GM12873 (cell line): Measurements from ENCODE around the gene NFIX.

Experiments
- CTCF ChIP-seq: IDR thresholded peaks from 2 replicates; pipeline ENCODE4 v1.5.1; 2012; ENCODE audit warnings: low read depth, mild to moderate bottlenecking, moderate library complexity, low read length, control low read depth; ENCODE audit not compliant: insufficient read depth; ENCODE audit errors: missing control alignments

NFIX gene

GRCh38 chr19:13040232-13040947, 45.1 kb downstream of the NFIX start:
- TF ChIP-seq CTCF = no peak

GRCh38 chr19:13040948-13041292, 45.6 kb downstream of the NFIX start:
- TF ChIP-seq CTCF = no peak

DNA sequence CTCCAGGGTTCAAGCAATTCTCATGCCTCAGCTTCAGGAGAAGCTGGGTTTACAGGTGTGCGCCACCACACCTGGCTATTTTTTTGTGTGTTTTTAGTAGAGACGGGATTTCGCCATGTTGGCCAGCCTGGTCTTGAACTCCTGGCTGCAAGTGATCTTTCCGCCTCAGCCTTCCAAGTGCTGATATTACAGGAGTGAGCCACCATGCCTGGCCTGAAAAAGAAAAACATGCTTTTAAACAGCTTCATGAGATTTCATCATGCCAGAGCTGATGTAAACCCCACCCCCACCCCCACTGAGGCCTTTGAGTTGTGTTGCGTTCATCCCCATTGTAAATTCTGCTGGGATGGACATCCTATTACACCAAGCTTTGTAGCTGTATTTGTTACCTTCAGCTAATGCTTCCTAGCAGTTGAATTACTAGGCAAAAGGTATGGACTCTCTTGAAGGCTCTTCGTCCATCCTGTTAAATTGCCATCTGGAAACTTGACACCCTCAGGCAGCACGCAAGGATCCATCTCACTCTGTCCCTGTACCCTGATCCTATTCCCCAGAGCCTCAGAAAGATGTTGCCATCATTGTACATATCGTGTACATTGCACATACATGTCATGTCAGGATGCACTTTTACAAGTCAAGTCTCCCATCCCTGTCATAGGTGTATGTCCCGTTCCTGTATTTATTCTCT, 47.3 kb downstream of the NFIX start:
- no peak for TF ChIP-seq CTCF

DNA sequence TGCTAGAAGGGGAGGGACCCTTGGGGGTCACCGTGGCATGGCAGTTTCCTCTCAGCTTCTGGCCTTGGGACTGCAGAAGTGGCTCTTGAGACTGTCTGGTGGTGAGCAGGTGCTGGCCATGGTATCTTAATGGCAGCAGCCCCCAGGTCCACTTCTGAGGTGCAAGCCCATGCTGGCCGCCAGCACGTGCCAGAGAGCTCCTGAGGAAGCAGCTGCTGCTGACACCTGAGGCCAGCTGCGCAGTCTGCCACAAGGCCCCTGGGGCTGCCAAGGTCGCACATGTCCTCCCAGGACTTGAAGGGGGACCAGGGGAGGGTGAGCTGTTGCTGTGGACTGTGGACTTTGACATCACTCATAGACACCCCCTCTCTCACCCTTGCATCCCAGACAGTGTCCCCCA, 48.0 kb downstream of the NFIX start:
- TF ChIP-seq CTCF = no peak

GRCh38 chr19:13044231-13044836, 49.1 kb downstream of the NFIX start:
- no peak for TF ChIP-seq CTCF

DNA sequence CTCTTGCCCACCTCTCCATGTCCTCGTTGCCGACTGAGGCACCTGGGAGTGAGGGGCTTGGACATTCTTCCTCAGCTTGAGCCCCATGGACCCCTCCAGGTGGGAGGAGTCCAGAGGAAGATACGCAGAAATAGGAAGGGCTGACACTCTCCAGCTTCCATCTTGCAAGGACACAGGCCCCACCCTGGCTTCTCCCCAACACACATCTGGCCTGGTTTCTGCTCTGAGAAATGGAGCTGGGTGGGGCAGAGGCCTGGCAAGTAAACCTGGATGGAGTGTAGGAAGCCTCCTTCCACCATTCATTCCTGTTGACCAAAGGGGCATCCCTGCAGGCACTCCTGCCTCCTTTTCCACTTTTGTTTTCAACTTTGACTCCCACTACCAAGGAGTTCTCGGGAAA, 50.5 kb downstream of the NFIX start:
- no peak for TF ChIP-seq CTCF

DNA sequence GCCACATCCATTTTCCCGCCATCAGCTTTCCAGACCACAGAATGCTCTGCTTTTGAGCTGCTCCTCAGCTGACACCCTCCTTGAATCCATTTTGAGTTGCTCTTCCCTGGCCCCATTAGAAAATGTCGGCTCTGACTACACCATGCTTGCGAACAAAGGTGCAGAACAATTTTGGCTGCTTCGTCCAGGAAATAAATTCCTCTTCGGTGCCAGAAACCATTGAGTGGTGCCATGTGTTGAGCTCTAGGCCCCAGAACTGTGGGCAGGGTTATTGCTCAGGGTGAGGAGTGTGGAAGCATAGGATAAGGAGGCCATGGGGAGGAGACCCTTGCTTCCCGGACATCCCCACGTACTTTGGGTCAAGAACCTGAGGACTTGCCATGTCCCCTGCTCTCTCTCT, 52.1 kb downstream of the NFIX start:
- TF ChIP-seq CTCF = no peak
